Upper lobe of left lung (tissue), 6 donors: ENCODE measurements around the gene HFM1. TPM values are rescaled to one million over a fixed set of nuclear protein-coding genes. Genes with fewer than 3 reads are reported as not detected.
A peak's percentile ranks its signal among the peaks of the same experiment; 100 is the strongest.
"Not testable (repeated sequence)": the region's sequence is repeated elsewhere in the genome, so short reads cannot be mapped to it uniquely, and the experiment has no call there.

ENCODE experiments used
- ATAC-seq, 2 donors: fragments of 200-7000 bp; cut with Tn5 transposase; one replicate each; pipeline ENCODE4 v1.9.1; 2022; ENCODE audit warnings: mild to moderate bottlenecking in 2 of 2, moderate library complexity in 2 of 2; ENCODE audit not compliant: low FRiP score in 2 of 2
- DNase-seq, 2 donors: peaks; one replicate each; pipeline ENCODE4 v3.0.0-alpha.2; 2019 to 2020
- H3K27ac ChIP-seq, 4 donors: fragments of 200-600 bp; sonication (generic); one replicate each; pipeline ENCODE4 v1.5.1; 2016 to 2019
- H3K27me3 ChIP-seq, 4 donors: fragments of 200-600 bp; sonication (generic); one replicate each; pipeline ENCODE4 v1.5.1; 2017 to 2019
- H3K36me3 ChIP-seq, 4 donors: fragments of 200-600 bp; sonication (generic); one replicate each; pipeline ENCODE4 v1.5.1; 2016 to 2019
- H3K4me1 ChIP-seq, 4 donors: fragments of 200-600 bp; sonication (generic); one replicate each; pipeline ENCODE4 v1.5.1; 2018 to 2019
- H3K4me3 ChIP-seq, 4 donors: fragments of 200-600 bp; sonication (generic); one replicate each; pipeline ENCODE4 v1.5.1; 2017 to 2019; ENCODE audit warnings: mild to moderate bottlenecking in 2 of 4, moderate library complexity in 1 of 4
- H3K9me3 ChIP-seq, 4 donors: fragments of 200-600 bp; sonication (generic); one replicate each; pipeline ENCODE4 v1.5.1; 2018 to 2019
- EP300 ChIP-seq, 4 donors: sonication (generic); formaldehyde crosslinking; IDR thresholded peaks; one replicate each; pipeline ENCODE4 v1.5.1; 2017; ENCODE audit warnings: antibody characterized with exemption in 4 of 4, control low read depth in 2 of 4
- POLR2A ChIP-seq, 4 donors: fragments of 450-650 bp; IDR thresholded peaks; one replicate each; pipeline ENCODE4 v1.5.1; 2016 to 2017; ENCODE audit warnings: antibody characterized with exemption in 4 of 4, mild to moderate bottlenecking in 2 of 4
- POLR2AphosphoS5 ChIP-seq, 2 donors: sonication (generic); formaldehyde crosslinking; IDR thresholded peaks; one replicate each; pipeline ENCODE4 v1.5.1; 2017; ENCODE audit warnings: antibody characterized with exemption in 2 of 2
- WGBS, 2 donors: methylation state at CpG; one replicate each; pipeline ENCODE4 v1.1.5; 2017 to 2018; 5-methylcytosine and 5-hydroxymethylcytosine counted together
- total RNA-seq, 6 donors: library from RNA; depleted of rRNA in 4 of 6; stranded (reverse); fragments of >200 nt in 4 of 6; gene quantifications; one replicate each; pipeline versions ENCODE4 v1.1.0 to v1.2.1, GENCODE V29; 2016 to 2021
- TF ChIP-seq, protein P1 (sequence below), 6 experiments: fragments of 450-650 bp in 4 of 6; fragments of 200-600 bp in 2 of 6; sonication (generic) in 2 of 6; IDR thresholded peaks; one replicate each; pipeline ENCODE4 v1.5.1; 2016 to 2019; ENCODE audit warnings: antibody characterized with exemption in 6 of 6
- donor health status: DM: no; HTN: no; CAD: no; lungs with moderate emphysema.
- donor health status: DM: no; HTN: yes; CAD: no; lungs with severe emphysema.

Gene HFM1
- total RNA-seq, 6 donors from 2014 or later: 0.30 to 3.4 (median 0.77) TPM; not detected in 1

DNA sequence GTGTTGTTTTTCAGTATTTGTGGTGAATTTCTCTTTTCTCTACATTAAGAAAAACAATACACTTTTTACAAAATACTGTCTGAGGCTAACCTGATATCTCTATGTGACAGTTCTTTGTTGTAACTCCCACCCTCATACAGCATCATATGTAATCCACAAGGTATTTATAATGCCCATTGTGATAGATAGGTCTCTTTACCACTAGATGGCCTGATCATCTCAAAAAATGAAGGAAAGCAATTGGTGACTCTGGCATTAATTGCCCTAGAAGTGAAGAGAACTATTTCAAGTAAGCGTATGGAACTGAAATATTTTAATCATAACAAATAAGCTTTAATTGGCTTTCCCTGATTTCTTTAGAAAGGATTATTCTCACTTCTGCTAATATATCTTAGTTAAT is 36.2 kb upstream of the HFM1 start:
- Histone ChIP-seq H3K4me1 (no peaks in the 10 kb centered on the region), H3K27ac (no peak overlapping the region), H3K36me3 (no peaks in the 10 kb centered on the region), H3K9me3 (no peaks in the 10 kb centered on the region), H3K27me3 (no peaks in the 10 kb centered on the region), H3K4me3 (no peak overlapping the region)
- no peak for DNase-seq
- 79 to 84% methylated on average over 1 of the region's 1 CpG for WGBS, 2 donors
- ATAC-seq: no peak
- TF ChIP-seq POLR2A (IDR thresholded peaks at IDR 0.05): no peak
- TF ChIP-seq, protein P1, sequence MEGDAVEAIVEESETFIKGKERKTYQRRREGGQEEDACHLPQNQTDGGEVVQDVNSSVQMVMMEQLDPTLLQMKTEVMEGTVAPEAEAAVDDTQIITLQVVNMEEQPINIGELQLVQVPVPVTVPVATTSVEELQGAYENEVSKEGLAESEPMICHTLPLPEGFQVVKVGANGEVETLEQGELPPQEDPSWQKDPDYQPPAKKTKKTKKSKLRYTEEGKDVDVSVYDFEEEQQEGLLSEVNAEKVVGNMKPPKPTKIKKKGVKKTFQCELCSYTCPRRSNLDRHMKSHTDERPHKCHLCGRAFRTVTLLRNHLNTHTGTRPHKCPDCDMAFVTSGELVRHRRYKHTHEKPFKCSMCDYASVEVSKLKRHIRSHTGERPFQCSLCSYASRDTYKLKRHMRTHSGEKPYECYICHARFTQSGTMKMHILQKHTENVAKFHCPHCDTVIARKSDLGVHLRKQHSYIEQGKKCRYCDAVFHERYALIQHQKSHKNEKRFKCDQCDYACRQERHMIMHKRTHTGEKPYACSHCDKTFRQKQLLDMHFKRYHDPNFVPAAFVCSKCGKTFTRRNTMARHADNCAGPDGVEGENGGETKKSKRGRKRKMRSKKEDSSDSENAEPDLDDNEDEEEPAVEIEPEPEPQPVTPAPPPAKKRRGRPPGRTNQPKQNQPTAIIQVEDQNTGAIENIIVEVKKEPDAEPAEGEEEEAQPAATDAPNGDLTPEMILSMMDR (IDR thresholded peaks at IDR 0.05): no peak
- no peak for TF ChIP-seq EP300 (IDR thresholded peaks at IDR 0.05)
- no peak for TF ChIP-seq POLR2AphosphoS5 (IDR thresholded peaks at IDR 0.05)

DNA sequence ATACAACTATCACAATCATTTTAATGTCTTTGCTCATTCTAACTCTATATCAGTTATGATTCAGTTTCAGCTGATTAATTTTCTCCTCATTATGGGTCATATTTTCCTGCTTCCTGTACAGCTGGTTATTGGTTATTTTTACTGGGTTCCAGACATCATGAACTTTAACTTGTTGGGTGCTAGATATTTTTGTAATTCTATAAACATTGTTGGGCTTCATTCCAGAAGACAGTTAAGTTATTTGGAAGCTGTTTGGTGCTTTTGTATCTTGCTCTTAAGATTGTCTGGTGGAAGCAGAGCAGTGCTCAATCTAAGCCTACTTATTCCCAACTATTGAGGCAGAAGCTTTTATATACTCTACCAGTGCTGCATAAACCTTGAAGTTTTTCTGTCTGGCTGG is 34.4 kb upstream of the HFM1 start:
- no peak for TF ChIP-seq POLR2AphosphoS5 (IDR thresholded peaks at IDR 0.05)
- TF ChIP-seq, protein P1 (IDR thresholded peaks at IDR 0.05): no peak
- TF ChIP-seq POLR2A (IDR thresholded peaks at IDR 0.05): no peak
- TF ChIP-seq EP300 (IDR thresholded peaks at IDR 0.05): no peak
- Histone ChIP-seq H3K36me3 (no peaks in the 10 kb centered on the region), H3K4me3 (no peak overlapping the region), H3K4me1 (no peaks in the 10 kb centered on the region), H3K27me3 (no peaks in the 10 kb centered on the region), H3K9me3 (no peaks in the 10 kb centered on the region), H3K27ac (no peak overlapping the region)
- DNase-seq: no peak
- ATAC-seq: no peak

DNA sequence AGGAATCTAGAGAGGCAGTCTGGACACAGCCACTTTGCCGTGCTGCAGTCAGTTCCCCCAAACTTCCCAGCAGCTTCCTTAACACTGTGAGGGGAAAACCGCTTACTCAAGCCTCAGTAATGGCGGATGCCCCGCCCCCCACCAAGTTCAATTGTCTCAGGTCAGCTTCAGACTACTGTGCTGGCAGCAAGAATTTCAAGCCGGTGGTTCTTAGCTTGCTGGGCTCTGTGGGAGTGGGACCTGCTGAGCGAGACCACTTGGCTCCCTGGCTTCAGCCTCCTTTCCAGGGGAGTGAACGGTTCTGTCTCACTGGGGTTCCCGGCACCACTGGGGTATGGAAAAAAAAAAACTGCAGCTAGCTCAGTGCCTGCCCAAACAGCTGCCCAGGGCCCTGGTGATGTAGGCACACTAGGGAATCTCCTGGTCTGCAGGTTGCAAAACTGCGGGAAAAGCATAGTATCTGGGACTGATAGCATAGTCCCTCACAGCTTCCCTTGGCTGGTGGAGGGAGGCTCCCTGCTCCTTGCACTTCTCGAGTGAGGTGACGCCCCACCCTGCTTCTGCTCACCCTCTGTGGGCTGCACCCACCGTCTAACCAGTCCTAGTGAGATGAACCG is 23.7 kb upstream of the HFM1 start:
- DNase-seq: no peak
- ATAC-seq: no peak
- Histone ChIP-seq H3K4me3 (no peak overlapping the region), H3K36me3 (no peaks in the 10 kb centered on the region), H3K9me3 (no peaks in the 10 kb centered on the region), H3K27ac (no peak overlapping the region), H3K27me3 (no peaks in the 10 kb centered on the region), H3K4me1 (no peaks in the 10 kb centered on the region)
- TF ChIP-seq POLR2A (IDR thresholded peaks at IDR 0.05) (no peak), POLR2AphosphoS5 (IDR thresholded peaks at IDR 0.05) (no peak), EP300 (IDR thresholded peaks at IDR 0.05) (no peak)
- TF ChIP-seq, protein P1 (IDR thresholded peaks at IDR 0.05): no peak
- WGBS, 2 donors: 52 to 53% methylated on average over 11 to 13 of the region's 13 CpGs

DNA sequence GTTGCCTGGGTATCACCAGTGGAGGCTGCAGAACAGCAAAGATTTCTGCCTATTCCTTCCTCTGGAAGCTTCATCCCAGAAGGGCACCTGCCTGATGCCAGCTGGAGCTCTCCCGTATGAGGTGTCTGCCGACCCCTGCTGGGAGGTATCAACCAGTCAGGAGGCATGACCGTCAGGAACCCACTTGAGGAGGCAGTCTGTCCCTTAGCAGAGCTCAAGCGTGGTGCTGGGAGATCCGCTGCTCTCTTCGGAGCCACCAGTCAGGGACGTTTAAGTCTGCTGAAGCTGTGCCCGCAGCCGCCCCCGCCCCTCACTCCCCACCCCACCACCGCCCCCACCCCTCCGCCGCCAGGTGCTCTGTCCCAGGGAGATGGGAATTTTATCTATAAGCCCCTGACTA is 23.1 kb upstream of the HFM1 start:
- TF ChIP-seq EP300 (IDR thresholded peaks at IDR 0.05): no peak
- no peak for TF ChIP-seq POLR2AphosphoS5 (IDR thresholded peaks at IDR 0.05)
- no peak for TF ChIP-seq POLR2A (IDR thresholded peaks at IDR 0.05)
- TF ChIP-seq, protein P1 (IDR thresholded peaks at IDR 0.05): no peak
- peak in 1 of 2 donors; percentile 14 for DNase-seq
- Histone ChIP-seq H3K36me3 (no peaks in the 10 kb centered on the region), H3K4me3 (no peak overlapping the region), H3K27me3 (no peaks in the 10 kb centered on the region), H3K4me1 (no peaks in the 10 kb centered on the region), H3K9me3 (no peaks in the 10 kb centered on the region), H3K27ac (no peak overlapping the region)
- ATAC-seq: no peak
- WGBS, 2 donors: 46 to 56% methylated on average over 8 to 11 of the region's 13 CpGs

DNA sequence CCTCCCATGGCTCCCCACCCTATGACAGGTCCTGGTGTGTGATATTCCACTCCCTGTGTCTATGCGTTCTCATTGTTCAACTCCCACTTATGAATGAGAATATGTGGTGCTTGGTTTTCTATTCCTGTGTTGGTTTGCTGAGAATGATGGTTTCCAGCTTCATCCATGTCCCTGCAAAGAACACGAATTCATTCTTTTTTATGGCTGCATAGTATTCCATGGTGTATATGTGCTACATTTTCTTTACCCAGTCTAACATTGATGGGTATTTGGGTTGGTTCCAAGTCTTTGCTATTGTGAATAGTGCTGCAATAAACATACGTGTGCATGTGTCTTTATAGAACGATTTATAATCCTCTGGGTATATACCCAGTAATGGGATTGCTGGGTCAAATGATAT is 17.9 kb upstream of the HFM1 start:
- DNase-seq, H3K4me3 ChIP-seq, H3K4me1 ChIP-seq, H3K27me3 ChIP-seq, H3K36me3 ChIP-seq, H3K27ac ChIP-seq, ATAC-seq, H3K9me3 ChIP-seq: not testable (repeated sequence)
- WGBS, 2 donors: 89 to 96% methylated on average over 4 of the region's 4 CpGs
